Stimulated activated CD4-positive, alpha-beta T cell treated with anti-CD3 and anti-CD28 coated beads, Interleukin-4, amount 100 ng/mL, for 48 hours (primary cell): Measurements from ENCODE around the gene RETSAT.

ENCODE experiments used
- DNase-seq, 2 donors: peaks; one replicate each; pipeline ENCODE4 v3.0.0-alpha.2; 2020; ENCODE audit warnings: low read depth in 2 of 2

The RETSAT gene

DNA sequence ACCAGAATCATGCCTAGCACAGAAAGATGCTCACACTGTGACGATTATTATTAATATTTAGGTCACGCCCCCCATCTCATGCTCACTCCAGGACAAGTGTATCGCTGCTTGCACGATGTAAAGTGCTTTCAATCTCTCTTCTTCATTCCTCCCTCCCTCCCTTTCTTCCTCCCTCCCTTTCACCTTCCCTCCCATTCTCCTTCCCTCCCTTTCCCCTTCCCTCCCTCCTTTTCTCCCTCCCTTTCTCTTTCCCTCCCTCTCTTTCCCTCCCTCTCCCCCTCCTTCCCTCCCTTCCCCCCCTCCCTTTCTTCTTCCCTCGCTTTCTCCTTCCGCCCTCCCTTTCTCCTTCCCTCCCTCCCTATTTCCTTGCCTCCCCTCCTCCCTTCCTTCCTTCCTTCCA lies 46.1 kb downstream of the RETSAT start:
- DNase-seq, result no peak

DNA sequence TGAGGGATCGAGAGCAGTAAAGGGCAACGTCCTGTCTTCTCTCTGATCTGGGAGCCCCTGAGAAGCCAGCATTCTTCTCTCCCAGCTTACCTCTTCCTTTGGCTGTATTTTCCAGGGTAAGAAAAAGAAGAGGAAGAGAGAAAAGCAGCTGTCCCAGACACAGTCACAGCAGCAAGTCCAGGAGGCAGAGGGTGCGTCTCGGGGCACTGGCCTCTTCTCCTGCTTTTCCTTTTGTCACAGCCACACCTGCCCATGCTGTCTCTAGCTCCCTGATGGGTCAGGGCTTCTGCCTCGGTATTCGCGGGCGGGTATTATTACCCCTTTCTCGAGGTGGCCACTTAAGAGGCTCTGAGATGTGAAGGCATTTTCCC lies 46.8 kb downstream of the RETSAT start:
- DNase-seq, result no peak

DNA sequence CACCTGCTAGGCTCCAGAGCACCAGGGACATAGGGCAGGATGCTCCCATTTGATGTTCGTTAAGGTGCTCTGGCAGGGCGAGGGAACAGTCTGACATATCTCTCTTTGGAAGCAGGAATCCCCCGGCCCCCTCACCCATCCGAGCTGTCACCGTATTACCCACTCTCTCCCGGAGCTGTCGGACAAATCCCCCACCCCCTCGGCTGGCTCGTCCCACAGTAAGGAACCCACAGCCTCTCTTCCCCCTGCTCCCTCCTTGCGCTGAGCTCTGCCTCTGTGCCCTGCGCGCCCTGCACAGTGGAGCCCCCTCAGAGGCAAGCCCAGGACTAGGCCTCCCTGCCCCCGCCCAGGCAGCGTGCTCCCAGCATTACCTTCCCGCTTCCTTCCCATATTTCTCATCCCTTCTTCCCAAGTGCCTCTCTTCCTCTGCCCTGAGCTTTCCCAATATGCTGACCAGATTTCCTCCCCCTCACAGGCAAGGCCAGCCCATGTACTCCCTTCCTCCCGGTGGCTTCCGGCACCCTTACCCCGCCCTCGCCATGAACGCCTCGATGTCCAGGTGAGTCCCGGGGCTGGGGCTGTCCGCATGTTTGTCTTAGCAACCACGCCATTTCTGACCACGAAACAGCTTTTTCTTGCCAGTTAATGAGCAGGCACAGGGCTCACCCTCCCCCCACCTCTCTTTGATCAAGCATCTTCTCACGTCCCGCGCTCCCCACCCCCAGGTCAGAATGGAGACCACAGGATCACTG lies 50.4 kb downstream of the RETSAT start:
- DNase-seq, result no peak

DNA sequence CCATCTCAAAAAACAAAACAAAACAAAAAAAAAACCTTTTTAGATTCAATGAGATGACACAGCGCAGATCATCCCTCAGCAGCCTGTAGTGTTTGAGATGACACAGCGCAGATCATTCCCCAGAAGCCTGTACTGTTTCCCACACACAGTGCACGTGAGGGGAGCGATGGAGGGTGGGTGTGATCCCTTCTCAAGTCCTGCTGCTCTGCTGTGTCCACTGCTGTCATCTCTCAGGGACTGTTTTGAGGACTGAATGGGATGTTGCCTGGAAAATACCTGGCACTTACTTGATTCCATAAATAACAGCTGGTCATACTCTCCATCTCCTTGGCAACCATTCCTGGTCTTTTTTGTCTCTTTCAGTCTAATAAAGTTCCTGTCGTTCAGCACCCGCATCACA lies 52.2 kb downstream of the RETSAT start:
- no peak for DNase-seq
